GM13977 (cell line): ENCODE results near the gene MMP7.

Source experiments
- DNase-seq: peaks from one replicate; pipeline ENCODE4 v3.0.0; 2012; ENCODE audit warnings: low spot score
- CTCF ChIP-seq: IDR thresholded peaks from 2 replicates; pipeline ENCODE4 v1.5.1; 2012; ENCODE audit warnings: mild to moderate bottlenecking, control low read depth; ENCODE audit not compliant: insufficient read depth; ENCODE audit errors: extremely low read depth, missing control alignments
- in situ Hi-C: fragments of 300-500 bp; cut with MboI; formaldehyde crosslinking; loops from one replicate; pipeline ENCODE4 v1.12.0; 2022; ENCODE audit warnings: low sequenced_read_pairs, low pct_unique_long_range_greater_than_20kb, mixed read lengths, inconsistent platforms; ENCODE audit not compliant: unreplicated experiment

Gene MMP7

GRCh38 chr11:102572554-102573220 is 42.1 kb upstream of the MMP7 start:
- no peak for DNase-seq
- in situ Hi-C loops: no loop called here
- TF ChIP-seq CTCF: no peak

GRCh38 chr11:102568851-102569250 is 38.3 kb upstream of the MMP7 start:
- no peak for TF ChIP-seq CTCF
- DNase-seq: no peak
- in situ Hi-C loops: no loop called here

- no peak for TF ChIP-seq CTCF
- in situ Hi-C loops: no loop called here
- no peak for DNase-seq
These were observed 35.6 kb upstream of the MMP7 start for GRCh38 chr11:102566112-102566511.

- DNase-seq: peak; percentile 39
- in situ Hi-C loops: no loop called here
- no peak for TF ChIP-seq CTCF
These were observed 33.6 kb upstream of the MMP7 start for GRCh38 chr11:102564110-102564509.

- in situ Hi-C loops: no loop called here
- no peak for TF ChIP-seq CTCF
- DNase-seq: no peak
These were observed 31.1 kb upstream of the MMP7 start for GRCh38 chr11:102561636-102562035.

GRCh38 chr11:102560555-102561011 is 30.0 kb upstream of the MMP7 start:
- no peak for TF ChIP-seq CTCF
- DNase-seq: peak; percentile 44
- in situ Hi-C loops: no loop called here

GRCh38 chr11:102559839-102560238 is 29.3 kb upstream of the MMP7 start:
- no peak for DNase-seq

More at GRCh38 chr11:102559839-102560238, 29.3 kb upstream of the MMP7 start:
- in situ Hi-C loops: no loop called here
- TF ChIP-seq CTCF: no peak
